Uterus (tissue), 2 donors: ENCODE data around the gene ZBTB18.

Source experiments
- POLR2A ChIP-seq, 2 donors: fragments of 450-650 bp; IDR thresholded peaks; one replicate each; pipeline ENCODE4 v1.6.1; 2016; ENCODE audit warnings: antibody characterized with exemption in 2 of 2, mild to moderate bottlenecking in 1 of 2, moderate library complexity in 1 of 2
- TF ChIP-seq, protein P1 (sequence below), 4 experiments: fragments of 200-600 bp in 2 of 4; fragments of 450-650 bp in 2 of 4; sonication (generic) in 2 of 4; IDR thresholded peaks; one replicate each; pipeline ENCODE4 v1.5.1; 2016 to 2019; ENCODE audit warnings: antibody characterized with exemption in 4 of 4, mild to moderate bottlenecking in 2 of 4, moderate library complexity in 1 of 4

DNA sequence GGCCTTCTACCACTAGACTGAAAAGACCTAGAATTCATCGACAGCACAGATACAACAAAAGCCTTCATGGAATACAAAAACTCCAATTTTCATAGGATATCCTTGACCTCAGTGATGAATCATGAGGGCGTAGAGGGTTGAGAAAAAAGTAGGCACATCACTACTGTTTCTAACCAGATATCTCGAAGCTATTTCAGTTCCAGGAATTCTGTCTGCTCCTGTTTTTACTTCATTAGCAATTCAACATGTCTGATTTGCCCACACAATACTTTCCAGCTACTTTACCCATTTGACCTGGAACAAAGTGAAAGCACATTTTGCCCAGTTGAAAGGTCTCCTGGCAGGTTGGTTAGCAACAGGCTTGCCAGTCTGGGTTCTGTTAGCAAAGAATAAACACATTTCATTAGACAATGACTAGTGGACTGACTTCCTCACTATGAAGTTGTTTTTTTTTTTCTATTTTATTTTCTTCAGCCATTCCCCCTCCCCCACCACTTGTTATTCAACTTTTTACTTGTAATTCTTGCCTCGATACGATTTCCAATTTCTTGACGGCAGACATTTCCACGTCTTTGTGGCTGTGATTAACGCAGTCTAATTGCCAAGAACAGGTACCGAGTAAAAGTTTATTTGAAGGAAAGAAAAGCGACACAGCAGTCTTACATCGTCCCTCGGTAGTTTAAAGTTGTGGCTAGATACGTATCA lies 4.0 kb upstream of the ZBTB18 start:
- TF ChIP-seq, protein P1, sequence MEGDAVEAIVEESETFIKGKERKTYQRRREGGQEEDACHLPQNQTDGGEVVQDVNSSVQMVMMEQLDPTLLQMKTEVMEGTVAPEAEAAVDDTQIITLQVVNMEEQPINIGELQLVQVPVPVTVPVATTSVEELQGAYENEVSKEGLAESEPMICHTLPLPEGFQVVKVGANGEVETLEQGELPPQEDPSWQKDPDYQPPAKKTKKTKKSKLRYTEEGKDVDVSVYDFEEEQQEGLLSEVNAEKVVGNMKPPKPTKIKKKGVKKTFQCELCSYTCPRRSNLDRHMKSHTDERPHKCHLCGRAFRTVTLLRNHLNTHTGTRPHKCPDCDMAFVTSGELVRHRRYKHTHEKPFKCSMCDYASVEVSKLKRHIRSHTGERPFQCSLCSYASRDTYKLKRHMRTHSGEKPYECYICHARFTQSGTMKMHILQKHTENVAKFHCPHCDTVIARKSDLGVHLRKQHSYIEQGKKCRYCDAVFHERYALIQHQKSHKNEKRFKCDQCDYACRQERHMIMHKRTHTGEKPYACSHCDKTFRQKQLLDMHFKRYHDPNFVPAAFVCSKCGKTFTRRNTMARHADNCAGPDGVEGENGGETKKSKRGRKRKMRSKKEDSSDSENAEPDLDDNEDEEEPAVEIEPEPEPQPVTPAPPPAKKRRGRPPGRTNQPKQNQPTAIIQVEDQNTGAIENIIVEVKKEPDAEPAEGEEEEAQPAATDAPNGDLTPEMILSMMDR (IDR thresholded peaks at IDR 0.05), result no peak
- TF ChIP-seq POLR2A (IDR thresholded peaks at IDR 0.05), result no peak
